GM12873 (cell line): Measurements from ENCODE around the gene SEMA6B.
A peak's percentile ranks its signal among the peaks of the same experiment; 100 is the strongest.

ENCODE experiments used
- CTCF ChIP-seq: IDR thresholded peaks from 2 replicates; pipeline ENCODE4 v1.5.1; 2012; ENCODE audit warnings: low read depth, mild to moderate bottlenecking, moderate library complexity, low read length, control low read depth; ENCODE audit not compliant: insufficient read depth; ENCODE audit errors: missing control alignments

The SEMA6B gene

GRCh38 chr19:4529924-4530522 lies 29.5 kb downstream of the SEMA6B start:
- no peak for TF ChIP-seq CTCF

GRCh38 chr19:4528843-4529242 lies 30.6 kb downstream of the SEMA6B start:
- no peak for TF ChIP-seq CTCF

GRCh38 chr19:4525563-4526002 lies 33.9 kb downstream of the SEMA6B start:
- TF ChIP-seq CTCF, result no peak

GRCh38 chr19:4524808-4525562 lies 34.5 kb downstream of the SEMA6B start:
- peak; percentile 95 for TF ChIP-seq CTCF

GRCh38 chr19:4523306-4524110 lies 36.0 kb downstream of the SEMA6B start:
- TF ChIP-seq CTCF, result peak; percentile 85

GRCh38 chr19:4522291-4523002 lies 37.0 kb downstream of the SEMA6B start:
- no peak for TF ChIP-seq CTCF
